BJ (cell line): ENCODE results near the gene POLR1C. TPM values are rescaled to one million over a fixed set of nuclear protein-coding genes. Genes with fewer than 3 reads are reported as not detected.

Source experiments
- CTCF ChIA-PET: fragments of 350-600 bp; formaldehyde crosslinking; extraction: SDS; loops from one replicate; lab custom pipeline; 2021; ENCODE audit warnings: antibody characterized with exemption, inconsistent platforms; lab: Yijun Ruan, JAX
- POLR2A ChIA-PET: fragments of 300-600 bp; sonication (Branson Sonifier 250); formaldehyde crosslinking; extraction: SDS; loops from one replicate; lab custom pipeline; 2021; ENCODE audit warnings: antibody characterized with exemption; lab: Charles Lee
- DNase-seq: peaks from one replicate; pipeline ENCODE4 v3.0.0-alpha.2; 2011; ENCODE audit warnings: low read depth
- H3K27me3 ChIP-seq: 2 replicates; pipeline ENCODE4 v1.6.0; 2011; ENCODE audit warnings: low read length; ENCODE audit not compliant: control insufficient read depth, insufficient read depth
- H3K36me3 ChIP-seq: 2 replicates; pipeline ENCODE4 v1.5.1; 2011; ENCODE audit warnings: low read length; ENCODE audit not compliant: control insufficient read depth, insufficient read depth
- H3K4me3 ChIP-seq: 2 replicates; pipeline ENCODE4 v1.5.1; 2011; ENCODE audit warnings: low read depth, mild to moderate bottlenecking, control low read depth, low read length
- polyA plus RNA-seq: library from polyadenylated mRNA; depleted of rRNA; stranded (reverse); fragments of >200 nt; gene quantifications from 2 replicates; pipeline ENCODE4 v1.2.3, GENCODE V29; 2011
- TF ChIP-seq, protein P1 (sequence below): IDR thresholded peaks from 2 replicates; pipeline ENCODE4 v1.5.1; 2011; ENCODE audit warnings: low read depth, mild to moderate bottlenecking, control low read depth, inconsistent platforms, low read length, moderate library complexity; ENCODE audit not compliant: insufficient read depth

POLR1C gene
- polyA plus RNA-seq, 1 experiment = 37.5 TPM

DNA sequence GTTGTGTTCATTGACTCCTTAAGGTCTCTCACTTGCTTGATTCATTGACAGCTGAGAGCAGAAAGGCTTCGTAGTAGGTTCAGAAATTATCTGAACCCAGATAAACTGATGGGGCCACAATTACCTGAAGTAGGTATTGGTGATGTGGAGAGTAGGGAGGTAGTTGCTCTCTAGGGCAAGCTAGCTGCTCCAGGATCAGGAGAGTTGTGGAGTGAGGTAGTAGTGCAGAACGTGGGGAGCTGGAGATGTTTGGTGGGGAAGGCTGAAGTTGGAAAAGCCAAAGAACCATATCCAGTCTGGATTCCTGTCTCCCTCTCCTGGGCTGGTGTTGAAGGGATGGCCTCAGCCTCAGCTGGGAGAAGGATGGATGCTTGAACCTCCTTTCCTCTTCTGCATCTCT lies 23.7 kb upstream of the POLR1C start:
- ChIA-PET POLR2A (interaction anchor here (1.6 kb wide), 1 partner anchor 15 kb away, joined by 4 read pairs; no protein-coding TSS in a partner anchor), CTCF (interaction anchor here (0.9 to 10.1 kb wide), 6 partner anchors 9 to 264 kb away, joined by 3 to 136 read pairs (median 4); partner anchors contain the start of genes DLK2, DNPH1, LRRC73 and TJAP1)
- no peak overlapping the region for H3K4me3 ChIP-seq
- H3K36me3 ChIP-seq = 0 out of 2 replicates have a peak, but pooled peaks cover 1% of the 10 kb centered on the region
- TF ChIP-seq, protein P1, sequence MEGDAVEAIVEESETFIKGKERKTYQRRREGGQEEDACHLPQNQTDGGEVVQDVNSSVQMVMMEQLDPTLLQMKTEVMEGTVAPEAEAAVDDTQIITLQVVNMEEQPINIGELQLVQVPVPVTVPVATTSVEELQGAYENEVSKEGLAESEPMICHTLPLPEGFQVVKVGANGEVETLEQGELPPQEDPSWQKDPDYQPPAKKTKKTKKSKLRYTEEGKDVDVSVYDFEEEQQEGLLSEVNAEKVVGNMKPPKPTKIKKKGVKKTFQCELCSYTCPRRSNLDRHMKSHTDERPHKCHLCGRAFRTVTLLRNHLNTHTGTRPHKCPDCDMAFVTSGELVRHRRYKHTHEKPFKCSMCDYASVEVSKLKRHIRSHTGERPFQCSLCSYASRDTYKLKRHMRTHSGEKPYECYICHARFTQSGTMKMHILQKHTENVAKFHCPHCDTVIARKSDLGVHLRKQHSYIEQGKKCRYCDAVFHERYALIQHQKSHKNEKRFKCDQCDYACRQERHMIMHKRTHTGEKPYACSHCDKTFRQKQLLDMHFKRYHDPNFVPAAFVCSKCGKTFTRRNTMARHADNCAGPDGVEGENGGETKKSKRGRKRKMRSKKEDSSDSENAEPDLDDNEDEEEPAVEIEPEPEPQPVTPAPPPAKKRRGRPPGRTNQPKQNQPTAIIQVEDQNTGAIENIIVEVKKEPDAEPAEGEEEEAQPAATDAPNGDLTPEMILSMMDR = no peak
- DNase-seq = no peak
- no peaks in the 10 kb centered on the region for H3K27me3 ChIP-seq

- ChIA-PET POLR2A (no interaction called here), CTCF (interaction anchor here (1.4 to 10.1 kb wide), 4 partner anchors 8 to 39 kb away, joined by 3 to 136 read pairs (median 46); partner anchors contain the start of genes DLK2, LRRC73 and TJAP1)
- Histone ChIP-seq H3K4me3 (no peak overlapping the region), H3K27me3 (no peaks in the 10 kb centered on the region), H3K36me3 (peaks cover 2% of the 10 kb centered on the region; the same call in 1 of the 2 replicates)
- TF ChIP-seq, protein P1 = no peak
- no peak for DNase-seq
These were observed 23.1 kb upstream of the POLR1C start for GRCh38 chr6:43493833-43494232.

GRCh38 chr6:43494321-43494720 lies 22.6 kb upstream of the POLR1C start:
- Histone ChIP-seq H3K27me3 (no peaks in the 10 kb centered on the region), H3K4me3 (no peak overlapping the region), H3K36me3 (peaks cover 6% of the 10 kb centered on the region)
- ChIA-PET POLR2A (no interaction called here), CTCF (interaction anchor here (1.0 to 10.1 kb wide), 7 partner anchors 8 to 57 kb away, joined by 3 to 136 read pairs (median 4); partner anchors contain the start of genes DLK2, LRRC73 and TJAP1)
- no peak for DNase-seq
- TF ChIP-seq, protein P1 = no peak

DNA sequence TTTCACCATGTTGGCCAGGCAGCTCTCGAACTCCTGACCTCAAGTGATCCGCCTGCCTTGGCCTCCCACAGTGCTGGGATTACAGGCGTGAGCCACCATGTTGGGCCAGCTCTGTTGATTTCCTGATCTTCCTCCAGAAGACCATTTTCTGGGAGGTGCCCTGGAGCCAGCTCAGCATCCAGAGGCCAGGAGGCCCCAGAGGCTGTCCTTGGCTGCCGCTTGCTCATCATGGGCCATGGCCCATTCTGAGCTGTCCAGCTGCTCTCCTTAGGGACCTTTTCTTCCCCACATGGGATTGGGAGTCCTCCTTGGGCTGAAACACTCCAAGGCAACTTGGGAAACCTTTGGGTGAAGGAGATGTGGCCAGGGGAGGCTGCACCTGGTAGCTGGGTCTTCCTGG lies 22.1 kb upstream of the POLR1C start:
- Histone ChIP-seq H3K27me3 (no peaks in the 10 kb centered on the region), H3K36me3 (peaks cover 8% of the 10 kb centered on the region), H3K4me3 (no peak overlapping the region)
- TF ChIP-seq, protein P1 = no peak
- CTCF ChIA-PET = interaction anchor here (1.0 to 10.1 kb wide), 6 partner anchors 10 to 57 kb away, joined by 3 to 136 read pairs (median 13); partner anchors contain the start of genes DLK2 and LRRC73
- POLR2A ChIA-PET = no interaction called here
- DNase-seq = no peak

DNA sequence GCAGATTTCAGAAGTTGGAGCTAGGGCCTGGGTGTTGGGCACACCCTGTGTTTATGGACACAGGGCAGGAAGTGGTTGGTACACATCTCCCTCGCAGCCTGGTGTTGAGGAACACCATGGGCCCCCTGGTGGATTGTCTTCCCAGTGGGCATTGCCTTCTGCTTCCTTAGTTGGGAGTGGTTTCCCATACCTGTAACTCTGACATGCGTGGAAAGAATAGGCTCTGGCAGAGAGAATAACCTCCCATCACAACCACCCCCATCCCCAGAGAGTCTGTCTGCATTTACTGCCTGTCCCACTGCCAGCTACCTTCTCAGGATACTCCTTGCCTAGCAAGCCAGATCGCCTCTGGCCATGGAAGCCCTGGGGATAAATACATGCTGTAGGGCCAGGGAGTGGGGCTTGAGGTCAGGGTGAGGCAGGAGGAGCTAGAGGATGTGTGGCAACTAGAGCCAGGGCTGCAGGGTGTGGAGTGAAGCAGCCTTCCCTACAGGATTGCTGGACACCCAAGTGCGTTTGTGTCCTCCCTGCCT lies 21.4 kb upstream of the POLR1C start:
- no peak for DNase-seq
- H3K36me3 ChIP-seq = peaks cover 13% of the 10 kb centered on the region
- H3K4me3 ChIP-seq = no peak overlapping the region
- ChIA-PET POLR2A (no interaction called here), CTCF (interaction anchor here (1.0 to 10.1 kb wide), 17 partner anchors 11 to 233 kb away, joined by 3 to 136 read pairs (median 5); partner anchors contain the start of genes DLK2 and LRRC73)
- no peaks in the 10 kb centered on the region for H3K27me3 ChIP-seq
- TF ChIP-seq, protein P1 = peak; percentile 43
